Measurements from ENCODE around the gene ATG7. TPM values are rescaled to one million over a fixed set of nuclear protein-coding genes. Genes with fewer than 3 reads are reported as not detected.
"Not testable (repeated sequence)": the region's sequence is repeated elsewhere in the genome, so short reads cannot be mapped to it uniquely, and the experiment has no call there.

Gene ATG7
- total RNA-seq, 2 experiments from 2014 or later, result 27.8 to 28.5 TPM

DNA sequence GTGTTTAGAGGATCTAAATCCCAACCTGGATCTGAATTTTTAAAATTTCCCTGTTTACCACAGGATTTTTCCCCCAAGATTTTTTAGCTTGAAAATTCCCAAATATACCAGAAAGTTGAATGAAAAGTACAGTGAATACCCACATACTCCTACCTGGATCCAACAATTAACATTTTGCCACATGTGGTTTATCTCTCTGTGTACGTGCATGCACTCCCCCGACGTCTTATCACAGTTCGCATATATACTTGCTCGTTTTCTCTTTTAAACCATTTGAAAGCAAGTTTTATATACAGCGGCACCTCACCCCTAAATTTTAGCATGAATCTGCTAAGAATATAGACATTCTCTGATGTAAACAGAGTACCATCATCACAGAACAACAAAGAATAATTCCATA lies 165.3 kb downstream of the ATG7 start:
- ChIA-PET CTCF (interaction anchor here (0.6 kb wide), 1 partner anchor 237 kb away, joined by 3 read pairs; no protein-coding TSS in a partner anchor), POLR2A (no interaction called here)

DNA sequence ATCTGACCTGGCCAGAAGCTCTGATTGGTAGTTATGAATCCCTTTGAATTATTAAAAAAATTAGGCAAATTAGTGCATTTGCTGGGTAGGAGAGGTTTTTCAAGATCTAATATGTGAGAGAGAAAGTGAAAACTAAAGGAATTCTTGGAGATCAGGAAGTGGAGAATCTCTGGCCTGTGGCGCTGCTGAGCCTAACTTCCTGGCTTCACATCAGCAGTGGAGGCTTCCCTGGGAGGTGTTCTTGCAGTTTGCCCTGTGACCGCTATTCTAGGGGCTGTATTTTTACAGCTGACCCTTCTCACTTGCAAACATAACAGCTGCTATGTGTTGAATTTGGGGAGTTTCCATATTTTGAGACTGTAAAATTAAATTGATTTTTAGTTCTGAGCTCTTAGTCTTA lies 166.4 kb downstream of the ATG7 start:
- POLR2A ChIA-PET, result no interaction called here

DNA sequence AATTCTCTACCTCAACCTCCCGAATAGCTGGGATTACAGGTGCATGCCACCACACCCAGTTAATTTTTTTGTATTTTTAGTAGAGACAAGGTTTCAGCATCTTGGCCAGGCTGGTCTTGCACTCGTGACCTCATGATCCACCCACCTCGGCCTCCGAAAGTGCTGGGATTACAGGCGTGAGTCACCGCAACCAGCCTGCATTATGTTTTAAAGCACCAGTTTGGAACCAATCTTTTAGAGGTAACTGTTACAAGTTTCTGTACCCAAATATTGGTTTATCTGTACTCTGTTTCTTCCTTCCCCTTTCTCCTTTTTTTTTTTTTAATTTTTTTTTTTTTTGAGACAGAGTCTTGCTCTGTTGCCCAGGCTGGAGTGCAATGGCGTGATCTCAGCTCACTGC lies 169.1 kb downstream of the ATG7 start:
- CTCF ChIA-PET, POLR2A ChIA-PET: not testable (repeated sequence)

More for the DNA sequence above, 166.4 kb downstream of the ATG7 start:
- CTCF ChIA-PET, result no interaction called here

DNA sequence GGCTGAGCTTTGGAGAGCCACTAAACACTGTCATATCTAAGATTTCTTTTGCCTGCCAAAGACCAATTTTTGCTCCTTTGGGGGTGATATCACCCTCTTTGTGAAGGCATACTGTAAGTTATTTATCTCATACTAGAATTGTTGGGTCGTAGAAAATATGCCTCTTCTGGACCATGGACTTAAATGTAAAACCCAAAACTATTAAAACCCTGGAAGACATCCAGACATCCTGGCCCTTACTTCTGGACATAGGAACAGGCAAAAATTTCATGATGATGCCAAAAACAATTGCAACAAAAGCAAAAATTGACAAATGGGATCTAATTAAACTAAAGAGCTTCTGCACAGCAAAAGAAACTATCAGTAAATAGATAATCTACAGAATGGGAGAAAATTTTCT lies 172.2 kb downstream of the ATG7 start:
- CTCF ChIA-PET, result interaction anchor here (1.3 kb wide), 1 partner anchor 9 kb away, joined by 3 read pairs; no protein-coding TSS in a partner anchor
- POLR2A ChIA-PET, result no interaction called here

DNA sequence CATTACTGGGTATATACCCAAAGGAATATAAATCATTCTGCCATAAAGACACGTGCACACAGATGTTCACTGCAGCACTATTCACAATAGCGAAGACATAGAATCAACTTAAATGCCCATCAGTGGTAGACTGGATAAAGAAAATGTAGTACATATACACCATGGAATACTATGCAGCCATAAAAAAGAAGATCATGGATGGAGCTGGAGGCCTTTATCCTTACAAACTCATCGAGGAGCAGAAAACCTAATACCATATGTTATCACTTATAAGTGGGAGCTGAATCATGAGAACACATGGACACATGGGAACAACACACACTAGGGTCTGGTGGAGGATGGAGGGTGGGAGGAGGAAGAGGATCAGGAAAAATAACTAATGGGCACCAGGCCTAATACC lies 173.0 kb downstream of the ATG7 start:
- CTCF ChIA-PET, result interaction anchor here (1.3 kb wide), 1 partner anchor 8 kb away, joined by 3 read pairs; no protein-coding TSS in a partner anchor
- POLR2A ChIA-PET, result not testable (repeated sequence)

DNA sequence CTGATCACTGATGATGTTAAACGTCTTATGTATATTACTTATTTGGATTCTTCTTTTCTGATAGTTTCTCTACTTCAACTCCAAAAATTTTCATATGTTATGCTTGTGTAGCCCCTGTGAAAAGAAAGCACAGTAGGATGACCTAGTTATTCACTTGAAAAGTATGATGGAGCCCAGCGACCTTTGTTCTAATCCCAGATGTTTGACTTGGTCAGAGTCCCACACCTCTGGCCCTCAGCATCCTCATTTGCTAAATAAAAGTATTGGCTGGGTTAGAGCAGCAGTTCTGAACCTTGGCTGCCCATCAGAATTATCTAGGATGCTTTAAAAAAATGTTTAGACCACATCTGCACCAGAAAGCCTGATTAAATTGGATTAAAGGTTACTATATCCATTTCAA lies 173.7 kb downstream of the ATG7 start:
- ChIA-PET CTCF (no interaction called here), POLR2A (no interaction called here)

DNA sequence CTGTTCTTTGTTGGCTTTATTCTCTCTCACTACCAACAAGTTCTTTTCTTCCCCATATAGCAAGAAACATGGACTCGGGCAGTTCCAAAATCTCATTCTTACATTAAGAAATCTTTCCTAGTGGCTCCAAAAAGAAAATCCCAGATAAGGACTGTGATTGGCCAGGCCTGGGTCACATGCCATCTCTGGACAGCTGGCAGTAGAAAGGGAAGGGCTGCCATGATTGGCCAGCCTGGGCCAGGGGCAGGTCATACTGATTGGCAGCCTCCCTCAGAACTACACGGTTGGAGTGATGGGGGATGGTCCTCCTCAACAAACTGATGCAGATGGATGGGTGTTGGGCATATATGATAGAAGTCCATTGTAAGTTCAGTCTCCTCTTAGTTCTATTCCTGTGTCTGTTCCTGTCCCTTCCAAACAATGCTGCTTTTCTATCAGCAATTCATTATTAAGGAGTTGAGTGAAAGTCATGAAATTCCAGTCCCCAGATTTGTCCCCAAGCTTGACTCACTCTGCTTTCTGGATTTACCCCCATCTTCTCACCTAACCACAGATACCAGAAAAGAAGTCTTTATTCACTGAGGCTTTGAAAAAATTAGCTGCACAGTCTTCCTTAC lies 175.5 kb downstream of the ATG7 start:
- ChIA-PET CTCF (no interaction called here), POLR2A (no interaction called here)

DNA sequence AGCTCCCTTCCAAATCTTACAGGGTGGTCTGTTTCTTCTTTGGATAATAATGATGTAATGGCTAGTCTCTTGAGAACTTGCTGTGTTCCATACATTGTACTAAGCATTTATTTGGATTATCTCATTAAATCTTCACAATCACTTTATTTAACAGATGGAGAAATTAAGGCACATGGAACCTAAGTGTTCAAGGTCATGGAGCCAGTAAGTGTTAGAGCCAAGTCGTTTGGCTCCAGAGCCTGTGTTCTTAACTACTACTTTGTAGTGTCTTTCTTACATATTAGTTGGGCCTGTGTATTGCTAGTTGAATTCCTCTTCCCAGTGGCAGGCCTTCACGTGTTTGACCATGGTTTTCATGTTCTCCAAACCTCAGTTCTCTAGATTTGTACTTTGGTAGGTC lies 177.8 kb downstream of the ATG7 start:
- CTCF ChIA-PET, result no interaction called here

DNA sequence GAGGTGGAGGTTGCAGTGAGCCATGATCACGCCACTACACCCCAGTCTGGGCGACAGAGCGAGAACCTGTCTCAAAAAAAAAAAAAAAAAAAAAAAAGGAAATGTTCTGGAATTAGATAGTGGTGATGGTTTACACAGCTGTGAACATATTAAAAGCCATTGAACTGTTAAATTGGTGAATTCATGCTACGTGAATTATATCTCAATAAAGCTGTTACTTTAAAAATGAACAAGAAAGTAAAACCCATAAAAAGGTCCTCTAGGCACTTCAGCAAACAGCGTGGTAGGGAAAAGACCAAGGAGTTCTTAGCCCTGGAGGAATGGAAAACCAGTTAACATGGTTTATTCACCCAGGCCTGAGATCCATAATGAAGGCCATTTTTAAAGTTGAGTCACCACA lies 180.1 kb downstream of the ATG7 start:
- ChIA-PET POLR2A (no interaction called here), CTCF (interaction anchor here (1.4 kb wide), 1 partner anchor 73 kb away, joined by 3 read pairs; no protein-coding TSS in a partner anchor)

More for the DNA sequence above, 177.8 kb downstream of the ATG7 start:
- POLR2A ChIA-PET, result no interaction called here

DNA sequence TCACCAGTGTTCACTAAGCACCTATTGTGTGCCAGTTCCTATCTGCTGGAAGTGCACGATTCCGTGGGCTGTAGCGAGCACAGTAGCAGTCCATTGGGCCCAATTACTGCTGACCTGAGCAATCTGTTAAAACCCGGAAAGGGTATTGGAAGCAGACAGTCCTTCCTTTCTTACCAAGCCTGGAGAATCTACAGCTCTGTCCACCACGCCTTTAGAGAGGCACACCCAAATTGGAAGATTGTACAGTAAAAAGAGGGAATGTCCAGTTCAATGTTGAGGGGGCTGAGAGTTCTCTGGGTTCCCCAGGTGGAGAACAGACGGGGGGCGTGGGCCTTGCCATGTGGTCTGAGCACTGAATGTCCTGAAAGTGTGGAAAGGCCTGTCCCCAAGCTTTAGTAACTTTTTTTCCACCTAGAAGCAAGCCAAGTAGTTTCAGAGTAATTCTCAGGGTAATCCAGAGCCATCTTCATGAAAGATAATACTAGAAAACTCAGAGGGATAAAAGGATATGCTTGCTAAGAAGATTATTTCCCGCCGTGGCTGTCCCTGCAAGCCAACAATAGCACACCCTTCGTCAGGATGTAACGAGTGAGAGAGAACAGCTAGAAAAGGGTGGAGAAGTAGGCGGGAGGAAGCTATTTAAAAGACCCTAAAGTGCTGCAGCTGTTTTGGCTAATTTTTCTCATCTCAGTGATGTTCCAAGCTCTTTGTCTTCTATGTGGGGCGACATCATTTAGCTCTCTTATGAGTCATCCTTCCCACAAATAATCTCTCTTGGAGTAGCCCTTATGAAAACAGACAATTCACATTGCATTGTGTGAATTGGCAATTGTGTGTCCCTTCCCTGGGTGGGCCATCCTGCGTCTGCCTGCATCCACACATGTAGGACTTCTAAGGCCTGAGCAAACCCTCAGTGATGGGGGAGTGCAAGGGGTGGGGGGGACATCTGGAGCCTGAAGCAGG lies 181.0 kb downstream of the ATG7 start:
- ChIA-PET CTCF (interaction anchor here (1.0 to 1.4 kb wide), 2 partner anchors 8 to 74 kb away, joined by 3 read pairs; no protein-coding TSS in a partner anchor), POLR2A (no interaction called here)

DNA sequence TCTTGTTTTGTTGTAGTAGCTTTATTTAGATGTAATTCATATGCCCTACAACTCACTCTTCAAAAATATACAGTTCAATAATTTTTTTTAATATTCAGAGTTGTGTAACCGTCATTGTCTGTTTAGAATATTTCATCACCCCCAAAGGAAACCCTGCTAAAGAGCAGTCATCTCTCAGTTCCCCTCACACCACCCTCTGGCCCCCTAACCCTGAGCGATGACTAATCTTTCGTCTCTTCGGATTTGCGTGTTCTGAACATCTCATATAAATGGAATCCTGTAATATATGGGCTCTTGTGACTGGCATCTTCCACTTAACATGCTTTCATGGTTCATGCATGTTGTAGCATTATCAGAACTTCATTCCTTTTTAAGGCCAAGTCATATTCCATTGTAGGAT lies 183.8 kb downstream of the ATG7 start:
- ChIA-PET CTCF (no interaction called here), POLR2A (no interaction called here)

DNA sequence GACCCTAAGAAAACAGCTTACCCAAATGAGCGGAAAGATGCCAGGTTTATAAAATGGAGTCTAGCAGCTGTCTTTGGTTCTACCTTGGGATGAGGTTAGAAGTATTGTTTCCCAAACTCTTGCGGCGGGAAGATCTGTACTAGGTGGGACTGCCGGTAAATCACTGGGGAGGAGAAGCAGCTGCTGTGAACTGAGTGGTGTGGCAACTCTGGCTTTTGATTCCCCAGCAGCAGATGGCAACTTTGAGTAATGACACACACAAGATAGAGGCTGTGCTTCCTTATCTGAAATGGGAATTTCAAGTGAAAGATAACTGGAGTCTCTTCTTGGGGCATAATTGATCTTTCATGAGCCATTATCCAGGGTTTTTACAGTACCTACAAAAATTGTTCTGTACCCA lies 184.9 kb downstream of the ATG7 start:
- CTCF ChIA-PET, result no interaction called here
- POLR2A ChIA-PET, result no interaction called here

DNA sequence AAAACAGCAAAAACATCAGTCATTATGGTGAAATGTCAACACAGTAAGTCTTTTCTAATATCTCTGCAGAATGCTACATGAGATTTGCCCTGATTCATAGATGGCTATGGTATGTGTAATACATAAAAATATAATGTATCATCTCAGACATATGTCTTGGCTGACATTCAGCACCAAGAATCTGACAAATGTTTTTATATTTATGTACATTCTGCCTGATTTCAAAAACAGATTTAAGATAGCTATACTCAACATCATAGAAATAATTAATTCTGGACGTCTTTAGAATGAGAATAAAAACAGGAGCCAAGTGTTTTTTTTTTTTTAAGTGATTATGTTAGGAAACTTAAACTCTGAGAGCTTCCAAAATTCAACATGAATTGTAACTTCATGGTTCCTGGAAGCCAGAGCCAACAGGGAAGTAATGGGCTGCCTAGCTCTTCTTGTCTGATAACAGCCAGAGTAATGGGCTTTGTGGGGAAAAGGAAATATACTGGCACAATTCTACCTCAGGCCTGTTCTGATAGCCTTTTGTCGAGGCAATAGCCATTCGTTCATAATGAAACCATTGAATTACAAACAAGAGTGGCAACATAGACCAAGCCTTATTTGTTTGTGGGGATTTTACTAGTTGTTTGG lies 187.1 kb downstream of the ATG7 start:
- POLR2A ChIA-PET, result no interaction called here
- CTCF ChIA-PET, result interaction anchor here (0.7 kb wide), 1 partner anchor 320 kb away, joined by 3 read pairs; no protein-coding TSS in a partner anchor

DNA sequence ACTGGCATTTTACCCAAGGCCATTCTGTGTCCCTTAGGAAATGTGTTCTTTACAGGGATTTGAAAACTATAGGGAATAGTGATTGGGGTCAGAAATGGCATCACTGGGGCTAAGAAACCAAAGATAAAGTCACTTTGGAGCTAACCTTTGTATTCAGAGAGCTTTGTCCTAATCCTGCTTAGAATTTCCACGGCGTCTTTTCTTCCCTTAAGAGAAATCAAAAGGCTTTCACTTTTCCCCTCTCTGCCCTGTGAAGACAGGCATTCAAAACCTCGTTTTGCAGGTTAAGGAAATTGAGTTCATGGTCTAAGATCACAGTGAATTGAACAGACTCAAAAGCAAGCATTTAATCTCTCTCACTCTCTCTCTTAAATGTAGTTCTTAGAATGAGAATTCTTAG lies 189.0 kb downstream of the ATG7 start:
- CTCF ChIA-PET, result no interaction called here
- POLR2A ChIA-PET, result no interaction called here

DNA sequence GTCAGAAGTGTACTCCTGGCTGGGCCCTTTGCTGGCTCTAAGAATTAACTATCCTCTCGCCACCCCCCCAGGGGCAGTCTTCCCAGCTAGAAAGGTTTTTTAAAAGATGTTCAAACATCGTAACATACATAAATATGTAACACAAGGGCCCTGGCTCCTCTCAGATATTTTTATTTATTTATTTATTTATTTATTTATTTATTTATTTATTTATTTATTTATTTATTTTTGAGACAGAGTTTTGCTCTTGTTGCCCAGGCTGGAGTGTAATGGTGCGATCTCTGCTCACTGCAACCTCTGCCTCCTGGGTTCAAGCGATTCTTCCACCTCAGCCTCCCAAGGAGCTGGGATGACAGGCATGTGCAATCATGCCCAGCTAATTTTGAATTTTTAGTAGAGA lies 190.5 kb downstream of the ATG7 start:
- CTCF ChIA-PET, POLR2A ChIA-PET: not testable (repeated sequence)

DNA sequence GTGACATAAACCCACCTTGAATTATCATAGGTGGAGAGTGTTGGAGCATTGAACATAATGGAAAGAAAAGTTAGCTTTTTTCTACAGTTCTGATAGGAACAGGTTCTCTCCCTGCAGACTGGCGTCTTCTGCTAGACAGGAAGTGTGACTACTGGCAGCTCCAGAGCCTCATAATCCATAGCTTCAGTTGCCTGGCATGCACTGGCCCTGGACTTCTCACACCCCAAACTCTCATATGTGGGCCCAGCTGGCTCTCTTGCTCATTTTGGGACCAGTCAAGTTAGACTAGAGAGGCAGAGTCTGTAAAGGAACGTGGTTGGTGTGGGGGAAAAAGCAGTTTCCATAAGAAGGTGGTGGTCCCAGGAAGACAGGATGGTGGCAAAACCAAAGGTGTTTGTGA lies 191.4 kb downstream of the ATG7 start:
- ChIA-PET POLR2A (no interaction called here), CTCF (no interaction called here)

DNA sequence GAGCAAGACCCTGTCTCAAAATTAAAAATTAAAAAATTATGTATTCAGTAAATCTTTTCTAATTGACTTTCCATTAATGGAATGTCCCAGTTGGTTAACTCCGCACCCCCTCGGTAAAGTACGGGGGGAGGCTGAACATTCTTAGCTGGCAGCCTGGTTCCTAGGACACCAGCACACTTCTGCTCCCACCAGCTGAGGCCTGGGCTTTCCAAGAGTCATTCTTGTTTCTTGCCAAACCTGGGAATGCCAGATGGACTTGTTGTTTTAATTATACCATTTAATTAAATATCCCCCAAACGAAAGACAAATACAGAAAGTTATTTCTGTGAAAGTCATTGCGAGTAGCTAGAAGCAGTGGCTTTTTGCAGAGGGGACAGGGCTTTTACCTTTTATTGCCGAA lies 192.2 kb downstream of the ATG7 start:
- ChIA-PET CTCF (no interaction called here), POLR2A (no interaction called here)

DNA sequence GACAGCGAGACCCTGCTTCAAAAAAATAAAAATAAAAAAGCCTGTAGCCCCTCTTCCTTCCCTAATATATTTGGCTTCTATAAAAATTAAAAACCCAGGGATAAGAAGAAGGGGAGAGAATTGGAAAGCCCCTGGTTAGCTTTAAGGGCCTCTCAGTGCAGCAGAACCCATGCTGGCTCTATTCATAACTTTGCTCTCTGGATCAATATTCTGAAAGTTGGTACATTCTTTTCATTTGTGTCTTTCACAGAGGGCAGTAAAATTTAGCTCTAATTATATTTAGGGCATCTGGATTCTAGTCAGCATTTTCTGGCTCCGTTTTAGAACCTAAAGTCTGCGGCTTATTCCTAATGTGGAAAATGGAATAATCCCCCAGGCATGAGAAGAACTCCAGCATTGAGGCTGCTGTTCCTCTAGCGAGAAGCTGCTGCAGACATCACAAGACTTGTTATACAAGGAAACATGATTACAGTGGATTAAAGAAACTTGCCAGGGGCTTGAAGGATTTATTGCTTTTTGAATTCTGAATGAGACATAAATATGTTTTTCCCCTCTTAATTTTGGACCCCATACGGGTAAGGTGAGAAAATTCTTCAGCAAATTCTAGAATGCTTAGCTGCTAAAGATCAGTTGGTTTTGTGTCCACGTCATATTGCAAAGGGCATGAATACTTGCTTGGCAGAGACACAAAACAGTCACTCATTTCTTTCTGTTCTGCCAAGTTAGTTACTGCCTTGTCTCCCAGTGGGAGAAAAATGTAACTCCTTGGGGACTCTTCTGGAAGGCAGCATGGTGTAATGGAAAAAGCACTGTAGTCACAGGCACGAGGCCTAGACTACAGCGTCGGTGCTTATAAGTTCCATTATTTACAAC lies 193.8 kb downstream of the ATG7 start:
- CTCF ChIA-PET, result no interaction called here
- POLR2A ChIA-PET, result no interaction called here

DNA sequence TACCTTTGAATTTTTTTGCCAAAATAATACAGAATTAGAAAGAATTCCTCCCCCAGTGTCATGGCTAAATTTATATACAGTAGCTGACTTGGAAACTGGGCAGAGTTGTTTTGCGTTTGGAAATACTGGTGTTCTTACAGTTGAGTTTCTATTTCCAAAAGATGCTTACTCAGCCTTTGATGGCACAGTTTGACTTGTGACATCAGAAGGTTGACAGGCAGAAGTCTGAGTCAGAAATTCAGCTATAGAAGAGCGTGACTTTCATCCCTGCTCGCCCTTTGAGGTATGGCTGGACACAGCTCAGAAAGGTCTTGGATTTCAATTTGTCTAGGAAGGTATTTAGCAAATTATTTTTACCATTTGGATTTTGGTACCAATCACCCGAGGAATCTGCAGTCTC lies 195.7 kb downstream of the ATG7 start:
- ChIA-PET CTCF (no interaction called here), POLR2A (no interaction called here)

Data from activated CD8-positive, alpha-beta memory T cell treated with anti-CD3 and anti-CD28 coated beads for 36 hours (primary cell).